ENCODE results near the gene ELP4.
"Not testable (repeated sequence)": the region's sequence is repeated elsewhere in the genome, so short reads cannot be mapped to it uniquely, and the experiment has no call there.

The ELP4 gene

DNA sequence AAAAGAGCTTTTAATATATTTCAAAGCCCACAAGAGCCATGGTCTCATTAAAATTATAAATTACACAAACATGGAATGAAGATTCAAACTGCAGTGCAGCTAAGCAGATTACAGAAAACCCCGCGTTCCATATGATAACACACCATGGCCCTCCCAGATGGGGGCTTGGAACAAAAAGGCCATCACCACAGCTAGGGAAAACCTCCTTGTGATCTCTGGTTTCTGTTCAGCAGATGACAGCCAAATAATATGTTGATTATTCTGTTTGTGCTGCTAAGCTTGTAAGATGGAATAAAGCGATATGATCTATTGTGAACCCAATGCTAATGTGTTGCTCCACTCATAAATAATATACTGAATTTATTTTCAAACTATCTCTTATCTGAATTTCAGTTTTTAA lies 28.6 kb upstream of the ELP4 start:
- TF ChIP-seq, protein P1, sequence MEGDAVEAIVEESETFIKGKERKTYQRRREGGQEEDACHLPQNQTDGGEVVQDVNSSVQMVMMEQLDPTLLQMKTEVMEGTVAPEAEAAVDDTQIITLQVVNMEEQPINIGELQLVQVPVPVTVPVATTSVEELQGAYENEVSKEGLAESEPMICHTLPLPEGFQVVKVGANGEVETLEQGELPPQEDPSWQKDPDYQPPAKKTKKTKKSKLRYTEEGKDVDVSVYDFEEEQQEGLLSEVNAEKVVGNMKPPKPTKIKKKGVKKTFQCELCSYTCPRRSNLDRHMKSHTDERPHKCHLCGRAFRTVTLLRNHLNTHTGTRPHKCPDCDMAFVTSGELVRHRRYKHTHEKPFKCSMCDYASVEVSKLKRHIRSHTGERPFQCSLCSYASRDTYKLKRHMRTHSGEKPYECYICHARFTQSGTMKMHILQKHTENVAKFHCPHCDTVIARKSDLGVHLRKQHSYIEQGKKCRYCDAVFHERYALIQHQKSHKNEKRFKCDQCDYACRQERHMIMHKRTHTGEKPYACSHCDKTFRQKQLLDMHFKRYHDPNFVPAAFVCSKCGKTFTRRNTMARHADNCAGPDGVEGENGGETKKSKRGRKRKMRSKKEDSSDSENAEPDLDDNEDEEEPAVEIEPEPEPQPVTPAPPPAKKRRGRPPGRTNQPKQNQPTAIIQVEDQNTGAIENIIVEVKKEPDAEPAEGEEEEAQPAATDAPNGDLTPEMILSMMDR (conservative IDR thresholded peaks at IDR 0.05; ENCODE audit: low read depth, low read length), result no peak
- DNase-seq (ENCODE audit: low read depth), result no peak
- H3K4me3 ChIP-seq (ENCODE audit: low read depth, low read length), result no peak overlapping the region

DNA sequence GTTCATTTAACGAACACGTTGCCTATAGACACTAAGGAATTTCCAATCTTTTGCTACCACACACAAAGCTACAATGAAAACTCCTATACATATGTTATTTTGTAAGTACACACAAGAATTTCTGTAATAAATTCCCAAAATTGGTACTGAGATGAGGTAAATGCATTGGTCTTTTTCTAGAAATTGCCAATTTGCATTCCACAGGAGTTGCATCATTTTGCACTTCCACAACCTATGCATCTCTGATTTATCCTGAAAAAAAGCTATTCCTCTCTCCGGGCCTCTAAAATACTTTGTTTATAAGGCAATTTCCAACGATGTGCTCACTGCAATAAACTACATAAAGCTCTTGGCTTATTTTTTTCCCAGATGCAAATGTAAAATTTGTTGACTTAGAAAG lies 25.1 kb upstream of the ELP4 start:
- TF ChIP-seq, protein P1 (conservative IDR thresholded peaks at IDR 0.05; ENCODE audit: low read depth, low read length), result no peak
- no peak overlapping the region for H3K4me3 ChIP-seq (ENCODE audit: low read depth, low read length)
- peak; percentile 21 for DNase-seq (ENCODE audit: low read depth)

DNA sequence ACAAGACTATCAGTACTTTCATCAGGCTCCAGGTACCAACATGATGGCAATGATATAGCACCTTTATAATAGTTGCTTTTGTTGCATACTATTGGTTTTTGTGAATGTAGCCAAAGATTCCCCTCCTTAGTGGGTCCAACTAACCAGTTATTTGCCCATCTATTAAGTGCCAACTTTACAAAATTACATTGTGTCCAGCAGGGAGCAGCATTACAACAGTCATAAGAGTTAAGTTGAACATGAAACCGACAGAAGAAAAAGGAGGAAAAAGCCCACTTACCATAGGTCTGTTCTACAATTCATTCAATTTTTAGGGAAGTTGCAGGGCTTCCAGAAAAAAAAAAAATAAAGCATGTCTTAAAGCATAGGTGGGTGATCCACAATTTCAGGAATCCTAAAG lies 21.7 kb upstream of the ELP4 start:
- TF ChIP-seq, protein P1 (conservative IDR thresholded peaks at IDR 0.05; ENCODE audit: low read depth, low read length), result peak; percentile 53
- peak; percentile 88 for DNase-seq (ENCODE audit: low read depth)
- H3K4me3 ChIP-seq (ENCODE audit: low read depth, low read length), result no peak overlapping the region

DNA sequence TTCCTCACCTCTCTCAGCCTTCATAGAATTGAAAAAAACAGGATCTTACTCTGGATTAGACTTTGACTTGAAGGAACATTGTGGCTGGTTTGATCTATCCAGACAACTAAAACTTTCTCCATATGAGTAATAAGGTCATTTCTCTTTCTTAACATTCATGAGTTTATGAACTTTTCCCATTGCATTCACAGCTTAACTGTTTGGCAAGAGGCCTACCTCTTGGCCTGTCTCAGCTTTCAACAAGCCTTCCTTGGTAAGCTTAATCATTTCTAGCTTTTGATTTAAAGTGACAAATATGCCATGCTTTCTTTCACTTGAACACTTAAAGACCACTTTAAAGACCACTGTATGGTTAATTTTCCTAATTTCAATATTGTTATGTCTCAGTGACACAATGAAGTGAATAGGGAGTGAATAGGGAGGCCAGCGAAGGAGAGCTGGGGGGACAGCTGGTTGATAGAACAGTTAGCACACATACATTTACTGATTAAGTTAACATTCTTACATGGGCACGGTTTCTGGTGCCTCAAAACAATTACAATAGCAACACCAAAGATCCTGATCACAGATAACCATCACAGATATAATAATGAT lies 17.1 kb upstream of the ELP4 start:
- TF ChIP-seq, protein P1 (conservative IDR thresholded peaks at IDR 0.05; ENCODE audit: low read depth, low read length), result no peak
- peak; percentile 87 for DNase-seq (ENCODE audit: low read depth)

DNA sequence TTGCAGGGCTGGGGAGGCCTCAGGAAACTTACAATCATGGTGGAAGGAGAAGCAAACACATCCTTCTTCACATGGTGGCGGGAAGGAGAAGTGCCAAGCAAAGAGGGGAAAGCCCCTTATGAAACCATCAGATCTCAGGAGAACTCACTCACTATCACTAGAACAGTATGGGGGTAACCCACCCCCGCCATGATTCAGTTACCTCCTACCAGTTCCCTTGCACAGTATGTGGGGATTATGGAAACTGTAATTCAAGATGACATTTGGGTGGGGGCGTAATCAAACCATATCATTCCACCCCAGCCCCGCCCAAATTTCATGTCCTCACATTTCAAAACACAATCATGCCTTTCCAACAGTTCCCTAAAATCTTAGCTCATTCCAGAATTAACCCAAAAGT lies 16.3 kb upstream of the ELP4 start:
- no peak overlapping the region for H3K4me3 ChIP-seq (ENCODE audit: low read depth, low read length)
- TF ChIP-seq, protein P1 (conservative IDR thresholded peaks at IDR 0.05; ENCODE audit: low read depth, low read length), result no peak
- DNase-seq (ENCODE audit: low read depth), result no peak

More for the DNA sequence above, 17.1 kb upstream of the ELP4 start:
- H3K4me3 ChIP-seq (ENCODE audit: low read depth, low read length), result no peak overlapping the region

DNA sequence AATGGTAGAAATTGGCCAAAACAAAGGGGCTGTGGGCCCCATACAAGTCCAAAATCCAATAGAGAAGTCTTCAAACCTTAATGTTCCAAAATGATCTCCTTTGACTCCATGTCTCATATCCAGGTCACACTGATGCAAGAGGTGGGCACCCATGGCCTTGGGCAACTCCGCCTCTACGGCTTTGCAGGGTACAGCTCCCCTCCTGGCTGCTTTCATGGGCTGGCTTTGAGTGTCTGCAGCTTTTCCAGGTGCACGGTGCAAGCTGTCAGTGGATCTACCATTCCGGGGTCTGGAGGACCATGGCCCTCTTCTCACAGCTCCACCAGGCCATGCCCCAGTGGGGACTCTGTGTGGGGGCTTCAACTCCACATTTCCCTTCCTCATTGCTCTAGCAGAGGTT lies 15.8 kb upstream of the ELP4 start:
- H3K4me3 ChIP-seq (ENCODE audit: low read depth, low read length); DNase-seq (ENCODE audit: low read depth): not testable (repeated sequence)

DNA sequence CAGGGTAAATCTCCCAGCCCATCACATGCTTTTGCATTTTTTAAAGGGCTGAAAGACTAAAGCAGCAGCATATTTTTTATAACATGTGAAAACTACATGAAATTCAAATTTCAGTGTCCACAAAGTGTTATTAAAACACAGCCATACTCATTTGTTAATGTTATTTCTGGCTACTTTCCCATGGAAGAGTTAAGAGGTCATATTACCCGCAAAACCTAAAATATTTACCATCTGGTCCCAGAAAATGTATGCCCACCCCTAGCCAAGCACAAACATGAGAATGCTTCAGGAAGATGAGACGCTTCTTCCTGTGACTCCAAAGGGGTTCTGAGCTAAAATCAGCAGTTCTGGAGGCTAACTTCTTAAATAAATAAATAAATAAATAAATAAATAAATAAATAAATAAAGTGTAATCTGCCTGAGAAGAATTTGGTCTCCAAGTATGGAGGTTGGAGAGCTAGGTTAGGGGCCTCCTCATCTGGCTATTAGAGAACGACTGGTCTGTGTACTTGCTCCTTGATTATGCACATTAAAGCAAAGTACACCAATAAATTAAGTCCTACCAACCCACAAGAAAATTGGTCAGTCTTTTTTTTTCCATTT lies 9.9 kb upstream of the ELP4 start:
- TF ChIP-seq, protein P1 (conservative IDR thresholded peaks at IDR 0.05; ENCODE audit: low read depth, low read length), result no peak
- H3K4me3 ChIP-seq (ENCODE audit: low read depth, low read length), result no peak overlapping the region
- DNase-seq (ENCODE audit: low read depth), result peak; percentile 88
